Neutrophil (primary cell): ENCODE results near the gene ASCL5.

Experiments
- H3K27ac ChIP-seq: fragments of 200-600 bp; sonication (generic); 2 replicates; pipeline ENCODE4 v1.5.1; 2016; ENCODE audit warnings: mild to moderate bottlenecking, moderate library complexity
- H3K27me3 ChIP-seq: fragments of 200-600 bp; sonication (generic); 2 replicates; pipeline ENCODE4 v1.6.0; 2016; ENCODE audit warnings: mild to moderate bottlenecking
- H3K36me3 ChIP-seq: fragments of 200-600 bp; sonication (generic); 2 replicates; pipeline ENCODE4 v1.5.1; 2017
- H3K4me1 ChIP-seq, 2 experiments: fragments of 200-600 bp in 1 of 2; sonication (generic) in 1 of 2; 1 replicate in 1 of 2; 2 replicates in 1 of 2; pipeline versions ENCODE4 v1.5.1 to v1.6.1; 2013 to 2016; ENCODE audit warnings: low read depth in 1 of 2, low read length in 1 of 2, mild to moderate bottlenecking in 1 of 2, moderate library complexity in 1 of 2; ENCODE audit not compliant: control insufficient read depth in 1 of 2, insufficient read depth in 1 of 2
- H3K4me3 ChIP-seq, 2 experiments: fragments of 200-600 bp in 1 of 2; sonication (generic) in 1 of 2; 1 replicate in 1 of 2; 2 replicates in 1 of 2; pipeline ENCODE4 v1.5.1; 2013 to 2016; ENCODE audit warnings: low read depth in 1 of 2, low read length in 1 of 2, mild to moderate bottlenecking in 1 of 2, moderate library complexity in 1 of 2
- H3K9me3 ChIP-seq: fragments of 200-600 bp; sonication (generic); 2 replicates; pipeline ENCODE4 v1.5.1; 2016
- TF ChIP-seq, protein P1 (sequence below): fragments of 200-600 bp; sonication (generic); IDR thresholded peaks from 2 replicates; pipeline ENCODE4 v1.5.1; 2016; ENCODE audit warnings: antibody characterized with exemption

Gene ASCL5

DNA sequence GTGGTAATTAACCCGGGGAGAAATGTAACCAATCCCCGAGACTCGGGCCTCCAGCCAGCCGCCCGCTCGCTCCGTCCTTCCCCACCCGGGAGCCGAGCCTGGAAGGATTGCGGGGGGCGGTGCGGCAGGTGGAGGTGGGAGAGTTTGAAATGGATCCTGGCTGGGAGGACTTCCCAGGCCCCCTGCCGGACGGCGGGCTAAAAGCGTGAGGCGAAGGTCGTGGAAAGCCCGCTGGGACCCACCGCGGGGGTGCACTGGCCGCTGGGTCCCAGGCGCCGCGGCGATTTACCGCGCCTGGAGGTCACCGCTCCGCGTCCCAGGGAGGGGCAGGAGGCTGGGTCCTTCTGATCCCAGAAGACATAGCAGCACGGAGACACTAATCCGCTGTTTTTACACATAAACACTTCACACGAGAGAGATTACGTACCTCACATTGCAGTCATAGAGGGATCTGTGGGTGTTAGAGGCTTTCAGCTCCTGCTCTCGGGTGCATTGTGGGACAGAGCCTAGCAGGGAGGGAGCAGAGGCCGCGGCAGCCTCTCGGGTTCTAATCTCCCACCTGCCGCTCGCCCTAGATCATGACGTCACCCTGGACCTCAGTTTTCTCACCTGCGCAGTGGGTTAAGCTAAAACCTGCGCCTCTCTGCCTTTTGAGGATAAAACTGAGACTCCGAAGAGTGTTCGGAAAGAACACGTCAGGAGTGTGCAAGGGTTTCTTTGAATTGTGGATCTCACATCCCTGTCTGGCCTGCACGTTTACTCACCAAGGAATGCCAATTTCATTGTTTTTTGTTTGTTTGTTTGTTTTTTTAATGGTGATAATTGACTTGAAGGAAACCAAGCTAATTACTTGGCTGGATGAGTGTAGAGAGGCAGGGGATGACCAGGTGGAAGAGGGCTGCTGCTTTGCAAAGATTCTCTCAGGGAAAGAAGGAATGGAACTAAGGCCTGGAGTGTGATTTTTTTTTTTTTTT lies 44.4 kb upstream of the ASCL5 start:
- H3K4me1 ChIP-seq, result peaks cover 11 to 13% of the 10 kb centered on the region in 2 experiments
- H3K9me3 ChIP-seq, result no peaks in the 10 kb centered on the region
- no peaks in the 10 kb centered on the region for H3K36me3 ChIP-seq
- H3K27me3 ChIP-seq, result peaks cover 28% of the 10 kb centered on the region
- H3K27ac ChIP-seq, result no peak overlapping the region
- TF ChIP-seq, protein P1, sequence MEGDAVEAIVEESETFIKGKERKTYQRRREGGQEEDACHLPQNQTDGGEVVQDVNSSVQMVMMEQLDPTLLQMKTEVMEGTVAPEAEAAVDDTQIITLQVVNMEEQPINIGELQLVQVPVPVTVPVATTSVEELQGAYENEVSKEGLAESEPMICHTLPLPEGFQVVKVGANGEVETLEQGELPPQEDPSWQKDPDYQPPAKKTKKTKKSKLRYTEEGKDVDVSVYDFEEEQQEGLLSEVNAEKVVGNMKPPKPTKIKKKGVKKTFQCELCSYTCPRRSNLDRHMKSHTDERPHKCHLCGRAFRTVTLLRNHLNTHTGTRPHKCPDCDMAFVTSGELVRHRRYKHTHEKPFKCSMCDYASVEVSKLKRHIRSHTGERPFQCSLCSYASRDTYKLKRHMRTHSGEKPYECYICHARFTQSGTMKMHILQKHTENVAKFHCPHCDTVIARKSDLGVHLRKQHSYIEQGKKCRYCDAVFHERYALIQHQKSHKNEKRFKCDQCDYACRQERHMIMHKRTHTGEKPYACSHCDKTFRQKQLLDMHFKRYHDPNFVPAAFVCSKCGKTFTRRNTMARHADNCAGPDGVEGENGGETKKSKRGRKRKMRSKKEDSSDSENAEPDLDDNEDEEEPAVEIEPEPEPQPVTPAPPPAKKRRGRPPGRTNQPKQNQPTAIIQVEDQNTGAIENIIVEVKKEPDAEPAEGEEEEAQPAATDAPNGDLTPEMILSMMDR, result no peak
- peak overlapping the region; percentile 58 to 73 for H3K4me3 ChIP-seq

DNA sequence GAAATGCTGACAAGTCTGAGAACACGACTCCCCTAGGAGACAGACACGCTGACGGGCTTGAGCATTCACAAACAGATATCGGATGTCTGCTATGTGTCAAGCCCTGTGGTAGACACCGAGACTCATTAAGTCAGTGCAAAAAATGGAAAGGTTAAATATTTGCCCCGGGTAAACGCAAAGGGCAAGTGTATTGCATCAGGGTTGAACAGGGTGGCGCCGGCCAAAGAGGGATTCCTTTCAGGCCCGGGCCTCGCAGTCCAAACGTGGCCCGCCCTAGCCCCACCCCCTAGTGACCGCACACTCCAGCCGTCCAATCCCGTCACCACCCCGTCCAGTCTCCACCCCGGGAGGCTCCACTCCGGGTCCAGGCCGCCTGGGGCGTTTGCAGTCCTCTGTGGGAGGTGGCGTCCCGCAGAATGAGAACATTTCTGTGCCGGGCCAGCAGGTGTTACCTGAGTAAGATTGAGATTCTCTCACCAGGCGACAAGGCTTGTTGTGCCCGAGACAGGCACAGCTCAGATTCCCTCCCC lies 43.6 kb upstream of the ASCL5 start:
- Histone ChIP-seq H3K27ac (no peak overlapping the region), H3K9me3 (no peaks in the 10 kb centered on the region), H3K4me1 (peaks cover 11 to 13% of the 10 kb centered on the region in 2 experiments), H3K27me3 (peaks cover 28% of the 10 kb centered on the region), H3K36me3 (no peaks in the 10 kb centered on the region), H3K4me3 (peak overlapping the region; percentile 58 to 73)
- TF ChIP-seq, protein P1, result peak; percentile 45

DNA sequence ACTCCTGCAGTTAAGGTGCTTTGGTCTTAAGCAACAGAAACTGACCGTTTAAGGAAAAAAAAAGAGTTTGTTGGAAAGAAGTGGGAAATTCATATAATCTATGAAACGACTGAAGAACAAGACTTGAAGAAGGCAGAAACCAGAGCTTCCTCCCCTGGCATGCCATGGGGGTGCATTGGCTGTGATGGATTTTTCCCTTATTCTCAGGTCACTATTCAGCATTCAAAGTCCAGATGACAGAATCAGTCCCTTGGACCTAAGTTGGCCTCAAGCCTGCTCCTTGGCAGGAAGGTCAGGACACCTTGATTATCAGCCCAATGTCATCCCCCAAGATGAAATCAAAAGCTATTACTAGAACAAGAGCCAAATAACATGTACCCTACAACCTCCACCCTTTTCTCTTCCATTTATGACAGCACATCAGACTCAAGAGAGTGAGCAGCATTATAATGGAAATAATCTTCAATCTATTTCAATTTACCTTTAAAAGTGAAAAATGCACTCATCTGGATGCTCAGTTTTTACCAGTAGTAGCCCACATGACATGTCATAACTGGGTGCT lies 43.1 kb upstream of the ASCL5 start:
- H3K9me3 ChIP-seq, result no peaks in the 10 kb centered on the region
- H3K27ac ChIP-seq, result no peak overlapping the region
- H3K36me3 ChIP-seq, result no peaks in the 10 kb centered on the region
- TF ChIP-seq, protein P1, result no peak
- H3K4me3 ChIP-seq, result no peak overlapping the region
- H3K4me1 ChIP-seq, result peaks cover 11 to 13% of the 10 kb centered on the region in 2 experiments
- peaks cover 28% of the 10 kb centered on the region for H3K27me3 ChIP-seq

DNA sequence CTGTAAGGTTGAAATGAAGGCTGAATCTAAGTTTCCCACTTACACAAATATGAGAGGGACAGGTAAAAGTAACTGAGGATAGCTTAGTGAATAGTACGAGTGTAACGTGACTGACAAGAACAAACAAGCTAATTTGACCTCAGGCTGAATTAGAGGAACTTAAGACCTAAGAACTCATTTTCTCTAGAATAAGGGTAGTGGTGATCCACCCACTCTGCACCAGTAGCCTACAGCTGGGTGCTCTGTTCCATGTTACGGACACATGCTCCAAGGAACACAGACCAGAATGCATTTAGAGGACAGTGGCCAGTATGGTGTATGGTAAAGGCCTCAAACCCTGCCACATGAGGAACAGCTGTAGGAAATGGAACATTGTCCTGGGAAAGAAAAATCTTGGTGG lies 42.2 kb upstream of the ASCL5 start:
- Histone ChIP-seq H3K4me1 (peaks cover 11 to 13% of the 10 kb centered on the region in 2 experiments), H3K36me3 (no peaks in the 10 kb centered on the region), H3K27me3 (peaks cover 33% of the 10 kb centered on the region), H3K27ac (no peak overlapping the region), H3K9me3 (no peaks in the 10 kb centered on the region), H3K4me3 (no peak overlapping the region)
- TF ChIP-seq, protein P1, result no peak

DNA sequence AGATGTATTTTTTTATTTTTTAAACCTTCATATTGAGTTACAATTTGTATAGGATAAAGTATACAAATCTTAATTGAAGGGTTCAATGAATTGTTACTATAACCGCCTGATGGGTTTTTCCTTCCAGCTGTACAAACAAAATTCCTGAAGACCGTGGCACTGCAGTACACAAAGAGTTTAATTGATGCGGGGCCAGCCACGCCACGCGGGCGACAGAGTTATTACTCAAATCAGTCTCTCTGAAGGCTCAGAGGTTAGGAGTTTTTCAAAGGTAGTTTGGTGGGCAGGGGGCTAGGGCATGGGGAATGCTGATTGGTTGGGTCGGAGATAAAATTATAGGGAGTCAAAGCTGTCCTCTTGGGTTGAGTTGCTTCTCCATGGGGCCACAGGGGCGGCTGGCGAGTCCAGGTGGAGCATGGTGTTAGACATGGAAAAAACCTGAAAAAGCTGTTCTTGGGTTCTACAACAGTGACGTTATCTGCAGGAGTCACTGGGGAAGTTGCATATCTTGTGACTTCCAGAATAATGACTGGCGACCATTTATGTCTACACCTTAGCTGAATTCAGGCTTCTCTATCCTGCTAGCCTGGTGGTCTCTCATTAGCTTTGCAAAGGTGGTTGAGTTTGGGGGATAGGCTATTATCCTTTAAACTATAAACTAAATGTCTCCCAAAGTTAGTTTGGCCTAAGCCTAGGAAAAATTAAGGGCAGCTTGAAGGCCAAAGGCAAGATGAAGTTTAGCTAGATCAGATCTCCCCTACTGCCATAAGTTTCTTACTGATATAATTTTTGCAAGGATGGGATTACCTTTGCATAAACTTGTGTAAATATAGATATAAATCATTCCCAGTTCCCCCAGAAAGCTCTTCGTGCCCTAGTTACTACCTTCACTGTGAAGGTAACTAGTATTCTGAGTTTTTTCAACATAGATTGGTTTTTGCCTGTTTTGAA lies 40.3 kb upstream of the ASCL5 start:
- H3K4me1 ChIP-seq, result peaks cover 11 to 13% of the 10 kb centered on the region in 2 experiments
- H3K27ac ChIP-seq, result no peak overlapping the region
- TF ChIP-seq, protein P1, result no peak
- H3K27me3 ChIP-seq, result peaks cover 28% of the 10 kb centered on the region
- no peak overlapping the region for H3K4me3 ChIP-seq
- H3K9me3 ChIP-seq, result no peaks in the 10 kb centered on the region
- H3K36me3 ChIP-seq, result no peaks in the 10 kb centered on the region
